GM12878 (cell line): Measurements from ENCODE around the gene SURF6. TPM values are rescaled to one million over a fixed set of nuclear protein-coding genes. Genes with fewer than 3 reads are reported as not detected.

Experiments
- ATAC-seq: fragments of 200-7000 bp; cut with Tn5 transposase; 3 replicates; pipeline ENCODE4 v1.9.1; 2020; ENCODE audit warnings: mild to moderate bottlenecking, moderate library complexity
- BruUV-seq: library from RNA; stranded (reverse); fragments of 400-500 nt; replicated peaks from 2 replicates; lab custom pipeline; 2021; lab: Mats Ljungman, UMichigan
- CTCF ChIA-PET: fragments of 300-600 bp; sonication (Branson Sonifier 250); formaldehyde crosslinking; extraction: SDS; loops from one replicate; lab custom pipeline; 2021; ENCODE audit warnings: inconsistent platforms; lab: Yijun Ruan, JAX
- POLR2A ChIA-PET: fragments of 350-600 bp; formaldehyde crosslinking; extraction: SDS; loops from one replicate; lab custom pipeline; 2021; ENCODE audit warnings: inconsistent platforms; lab: Charles Lee
- RAD21 ChIA-PET: fragments of 300-600 bp; sonication (Branson Sonifier 250); formaldehyde crosslinking; loops from one replicate; lab custom pipeline; 2023; ENCODE audit warnings: antibody characterized with exemption; ENCODE audit not compliant: unreplicated experiment; lab: Charles Lee
- SMC1A ChIA-PET: fragments of 300-600 bp; sonication (Branson Sonifier 250); formaldehyde crosslinking; loops from one replicate; lab custom pipeline; 2023; ENCODE audit not compliant: unreplicated experiment, uncharacterized antibody; lab: Charles Lee
- DNase-seq: peaks from one replicate; pipeline ENCODE4 v3.0.0-alpha.2; 2011; ENCODE audit warnings: low read depth, low spot score
- FAIRE-seq: peaks from 3 replicates; lab custom pipeline; 2011; peaks lifted over from hg19 to GRCh38; lab: Jason Lieb, UNC
- H2AFZ ChIP-seq: 2 replicates; pipeline ENCODE4 v1.6.0; 2011; ENCODE audit warnings: low read depth, low read length, control low read depth; ENCODE audit not compliant: control insufficient read depth
- H3K27ac ChIP-seq: 2 replicates; pipeline ENCODE4 v1.5.1; 2011; ENCODE audit warnings: control low read depth; ENCODE audit not compliant: control insufficient read depth, insufficient read depth
- H3K27me3 ChIP-seq, 2 experiments: replicated peaks in 1 of 2; 2 replicates each; pipeline versions ENCODE4 v1.6.0 to v1.6.1; 2011; ENCODE audit warnings: low read length in 1 of 2; ENCODE audit not compliant: control insufficient read depth in 2 of 2, insufficient read depth in 2 of 2
- H3K36me3 ChIP-seq, 2 experiments: 2 replicates each; pipeline ENCODE4 v1.5.1; 2011; ENCODE audit warnings: low read length in 1 of 2; ENCODE audit not compliant: control insufficient read depth in 2 of 2, insufficient read depth in 2 of 2
- H3K4me1 ChIP-seq: 2 replicates; pipeline ENCODE4 v1.6.1; 2011; ENCODE audit warnings: mild to moderate bottlenecking, low read length, moderate library complexity, mixed read lengths; ENCODE audit not compliant: control insufficient read depth, insufficient read depth
- H3K4me2 ChIP-seq: 2 replicates; pipeline ENCODE4 v1.6.0; 2011; ENCODE audit warnings: control low read depth; ENCODE audit not compliant: control insufficient read depth, insufficient read depth
- H3K4me3 ChIP-seq: fragments of 200-600 bp; sonication (generic); 2 replicates; pipeline ENCODE4 v1.5.1; 2016
- H3K79me2 ChIP-seq: 2 replicates; pipeline ENCODE4 v1.6.0; 2011; ENCODE audit warnings: low read length; ENCODE audit not compliant: control insufficient read depth, insufficient read depth
- H3K9ac ChIP-seq: 2 replicates; pipeline ENCODE4 v1.8.0; 2011; ENCODE audit warnings: low read length, control low read depth, mixed read lengths; ENCODE audit not compliant: control insufficient read depth, insufficient read depth
- H3K9me3 ChIP-seq: replicated peaks from 3 replicates; pipeline ENCODE4 v1.5.1; 2011; ENCODE audit warnings: mild to moderate bottlenecking, low read length; ENCODE audit not compliant: control insufficient read depth, insufficient read depth
- H4K20me1 ChIP-seq: 2 replicates; pipeline ENCODE4 v1.6.0; 2011; ENCODE audit not compliant: control insufficient read depth, insufficient read depth
- CBFB ChIP-seq: IDR thresholded peaks from 2 replicates; pipeline ENCODE4 v1.6.1; 2016; ENCODE audit warnings: antibody characterized with exemption, low read depth
- CREB1 ChIP-seq: IDR thresholded peaks from 2 replicates; pipeline ENCODE4 v1.6.1; 2012; ENCODE audit warnings: low read depth, mild to moderate bottlenecking, inconsistent platforms
- CREM ChIP-seq: IDR thresholded peaks from 2 replicates; pipeline ENCODE4 v1.6.1; 2014; ENCODE audit warnings: antibody characterized with exemption, low read depth
- CTCF ChIP-seq, 3 experiments: IDR thresholded peaks in 2 of 3; conservative IDR thresholded peaks in 1 of 3; 2 replicates each; pipeline ENCODE4 v1.5.1; 2011; ENCODE audit warnings: low read depth in 3 of 3, low read length in 3 of 3, mild to moderate bottlenecking in 3 of 3, control low read depth in 2 of 3, moderate library complexity in 2 of 3, inconsistent platforms in 1 of 3, mixed read lengths in 1 of 3; ENCODE audit not compliant: control insufficient read depth in 2 of 3, insufficient read depth in 1 of 3; ENCODE audit errors: extremely low read depth in 1 of 3
- DPF2 ChIP-seq: fragments of 450-650 bp; IDR thresholded peaks from 2 replicates; pipeline ENCODE4 v1.6.1; 2017; ENCODE audit warnings: mild to moderate bottlenecking
- E2F4 ChIP-seq: IDR thresholded peaks from 2 replicates; pipeline ENCODE4 v1.6.1; 2012; ENCODE audit warnings: low read depth, low read length, improper control_type of control experiment
- HSF1 ChIP-seq: fragments of 150-350 bp; IDR thresholded peaks from 2 replicates; pipeline ENCODE4 v1.6.1; 2014; ENCODE audit warnings: mild to moderate bottlenecking, low read depth, low read length
- MXI1 ChIP-seq: fragments of 150-350 bp; IDR thresholded peaks from 2 replicates; pipeline ENCODE4 v1.6.1; 2011; ENCODE audit warnings: low read depth, mild to moderate bottlenecking, inconsistent platforms, low read length, improper control_type of control experiment
- NFYB ChIP-seq: IDR thresholded peaks from 2 replicates; pipeline ENCODE4 v1.6.1; 2011; ENCODE audit warnings: low read depth, mild to moderate bottlenecking, low read length, improper control_type of control experiment, moderate library complexity; ENCODE audit not compliant: insufficient read depth
- POLR2AphosphoS5 ChIP-seq: IDR thresholded peaks from 2 replicates; pipeline ENCODE4 v1.6.1; 2011; ENCODE audit warnings: mild to moderate bottlenecking, low read length, inconsistent platforms
- SUZ12 ChIP-seq: fragments of 200-600 bp; sonication (generic); IDR thresholded peaks from one replicate; pipeline ENCODE4 v1.6.1; 2018; ENCODE audit warnings: antibody characterized with exemption, mild to moderate bottlenecking; ENCODE audit not compliant: unreplicated experiment
- ZNF24 ChIP-seq: fragments of 450-650 bp; IDR thresholded peaks from 2 replicates; pipeline ENCODE4 v1.6.1; 2017; ENCODE audit warnings: antibody characterized with exemption, mild to moderate bottlenecking
- WGBS: methylation state at CpG from one replicate; pipeline ENCODE4 v1.1.6; 2016; ENCODE audit warnings: low lambda C conversion rate; ENCODE audit not compliant: insufficient replicate concordance, insufficient coverage; ENCODE audit errors: missing lambda C conversion rate; 5-methylcytosine and 5-hydroxymethylcytosine counted together
- in situ Hi-C: fragments of 300-500 bp; cut with MboI; formaldehyde crosslinking; loops from 9 replicates; pipeline ENCODE4 v1.14.3; 2018; ENCODE audit warnings: mixed read lengths
- intact Hi-C: fragments of 100-400 bp; cut with micrococcal nuclease; formaldehyde crosslinking; loops from one replicate; pipeline ENCODE4 v1.14.2; 2022; ENCODE audit not compliant: unreplicated experiment
- polyA plus RNA-seq, 11 experiments: library from polyadenylated mRNA; depleted of rRNA in 4 of 11; unstranded in 6 of 11; stranded (reverse) in 5 of 11; fragments of >200 nt; fragmentation: Nextera tagmentation in 4 of 11; fragmentation: Illumina TruSeq in 1 of 11; extraction: Ambion mirVana in 4 of 11; extraction: Trizol in 1 of 11; gene quantifications; 1 replicate in 1 of 11; 2 replicates in 10 of 11; pipeline versions ENCODE4 v1.2.1 to v1.2.3, GENCODE V29; 2011 to 2016; ENCODE audit warnings: inconsistent platforms in 2 of 11, missing spikeins in 2 of 11, low read depth in 1 of 11
- total RNA-seq, 4 experiments: library from RNA; depleted of rRNA in 3 of 4; stranded (reverse); fragments of >200 nt in 3 of 4; fragmentation: Illumina TruSeq in 1 of 4; extraction: Trizol in 1 of 4; gene quantifications; 2 replicates each; pipeline versions ENCODE4 v1.2.1 to v1.2.3, GENCODE V29; 2013 to 2021

SURF6 gene
- total and polyA plus RNA-seq, 10 of the 15 experiments (the other 5 are each of a cell fraction or from before 2014, with no cell fraction given), result 2.2 to 27.2 (median 15.1) TPM

GRCh38 chr9:133344979-133345378 lies 9.0 kb upstream of the SURF6 start:
- H3K9me3 ChIP-seq, result no peaks in the 10 kb centered on the region
- no peak for DNase-seq
- no peak overlapping the region for H3K9ac ChIP-seq
- peaks cover 17 to 28% of the 10 kb centered on the region in 2 experiments for H3K36me3 ChIP-seq
- ChIA-PET SMC1A (no interaction called here), POLR2A (no interaction called here), RAD21 (no interaction called here), CTCF (no interaction called here)
- FAIRE-seq, result no peak
- no TSS peak for BruUV-seq
- intact Hi-C loops (loop anchor here (5.0 kb wide), 1 partner anchor 132 kb away; the partner anchor contains the start of gene SLC2A6), in situ Hi-C loops (no loop called here)
- no peak for ATAC-seq
- H3K4me1 ChIP-seq, result peaks cover 24% of the 10 kb centered on the region
- H3K4me2 ChIP-seq, result no peak overlapping the region
- peaks cover 39% of the 10 kb centered on the region for H3K79me2 ChIP-seq
- TF ChIP-seq CREM (no peak), CREB1 (no peak), MXI1 (no peak), HSF1 (no peak), NFYB (no peak)
- H3K27me3 ChIP-seq, result no peaks in the 10 kb centered on the region
- no peak overlapping the region for H2AFZ ChIP-seq
- H3K27ac ChIP-seq, result no peak overlapping the region
- 96% methylated on average over 12 of the region's 12 CpGs for WGBS
- H3K4me3 ChIP-seq, result no peak overlapping the region
- no peaks in the 10 kb centered on the region for H4K20me1 ChIP-seq

GRCh38 chr9:133344071-133344470 lies 8.1 kb upstream of the SURF6 start:
- ATAC-seq (no peak), DNase-seq (no peak), FAIRE-seq (no peak)
- intact Hi-C loops, result no loop called here
- H3K36me3 ChIP-seq, result peaks cover 14 to 23% of the 10 kb centered on the region in 2 experiments
- in situ Hi-C loops, result no loop called here
- no peaks in the 10 kb centered on the region for H3K9me3 ChIP-seq
- no peaks in the 10 kb centered on the region for H3K27me3 ChIP-seq
- no peak overlapping the region for H2AFZ ChIP-seq
- ChIA-PET POLR2A (no interaction called here), RAD21 (no interaction called here), SMC1A (no interaction called here), CTCF (interaction anchor here (0.5 to 0.9 kb wide), 3 partner anchors 11 to 314 kb away, joined by 3 read pairs; no protein-coding TSS in a partner anchor)
- no peak overlapping the region for H3K4me2 ChIP-seq
- no peak overlapping the region for H3K9ac ChIP-seq
- BruUV-seq, result no TSS peak
- no peak overlapping the region for H3K4me3 ChIP-seq
- H3K27ac ChIP-seq, result no peak overlapping the region
- H3K4me1 ChIP-seq, result peaks cover 21% of the 10 kb centered on the region
- H3K79me2 ChIP-seq, result peaks cover 30% of the 10 kb centered on the region
- 97% methylated on average over 19 of the region's 19 CpGs for WGBS
- no peaks in the 10 kb centered on the region for H4K20me1 ChIP-seq
- no peak for TF ChIP-seq SUZ12
- no peak for TF ChIP-seq DPF2
- no peak for TF ChIP-seq E2F4
- no peak for TF ChIP-seq CTCF (IDR thresholded peaks at IDR 0.05 in 2 of 3, conservative IDR thresholded peaks at IDR 0.05 in 1 of 3; ENCODE audit: control insufficient read depth in 2 of 3, extremely low read depth in 1 of 3, insufficient read depth in 1 of 3, low read depth in 3 of 3, low read length in 3 of 3)
- TF ChIP-seq ZNF24, result no peak
- TF ChIP-seq POLR2AphosphoS5, result no peak
- TF ChIP-seq CBFB, result no peak
